Suprapubic skin (tissue), 4 donors: ENCODE results near the gene HSPB8. TPM values are rescaled to one million over a fixed set of nuclear protein-coding genes. Genes with fewer than 3 reads are reported as not detected.

Source experiments
- DNase-seq, 2 donors: peaks; one replicate each; pipeline ENCODE4 v3.0.0-alpha.2; 2019; ENCODE audit warnings: low spot score in 2 of 2
- H3K27ac ChIP-seq: fragments of 200-600 bp; sonication (generic); one replicate; pipeline ENCODE4 v1.5.1; 2019
- H3K27me3 ChIP-seq: fragments of 200-600 bp; sonication (generic); one replicate; pipeline ENCODE4 v1.5.1; 2019
- H3K36me3 ChIP-seq: fragments of 200-600 bp; sonication (generic); one replicate; pipeline ENCODE4 v1.5.1; 2019
- H3K4me1 ChIP-seq: fragments of 200-600 bp; sonication (generic); one replicate; pipeline ENCODE4 v1.5.1; 2019
- H3K4me3 ChIP-seq: fragments of 200-600 bp; sonication (generic); one replicate; pipeline ENCODE4 v1.5.1; 2019; ENCODE audit warnings: mild to moderate bottlenecking
- H3K9me3 ChIP-seq: fragments of 200-600 bp; sonication (generic); one replicate; pipeline ENCODE4 v1.5.1; 2019
- EP300 ChIP-seq: sonication (generic); formaldehyde crosslinking; IDR thresholded peaks from one replicate; pipeline ENCODE4 v1.6.1; 2017; ENCODE audit warnings: antibody characterized with exemption
- POLR2A ChIP-seq, 2 donors: fragments of 450-650 bp; IDR thresholded peaks; one replicate each; pipeline ENCODE4 v1.6.1; 2017; ENCODE audit warnings: antibody characterized with exemption in 2 of 2, mild to moderate bottlenecking in 2 of 2, moderate library complexity in 2 of 2
- POLR2AphosphoS5 ChIP-seq, 3 donors: sonication (generic); formaldehyde crosslinking; IDR thresholded peaks; one replicate each; pipeline ENCODE4 v1.6.1; 2017; ENCODE audit warnings: antibody characterized with exemption in 3 of 3
- WGBS: methylation state at CpG from one replicate; pipeline ENCODE4 v1.1.5; 2018; 5-methylcytosine and 5-hydroxymethylcytosine counted together
- total RNA-seq, 4 donors: library from RNA; depleted of rRNA; stranded (reverse); fragments of >200 nt; gene quantifications; one replicate each; pipeline ENCODE4 v1.1.0, GENCODE V29; 2016
- TF ChIP-seq, protein P1 (sequence below), 2 donors: fragments of 200-600 bp in 1 of 2; fragments of 450-650 bp in 1 of 2; sonication (generic) in 1 of 2; IDR thresholded peaks; one replicate each; pipeline ENCODE4 v1.5.1; 2016 to 2019; ENCODE audit warnings: antibody characterized with exemption in 2 of 2, mild to moderate bottlenecking in 1 of 2, moderate library complexity in 1 of 2

HSPB8 gene
- total RNA-seq, 4 donors from 2014 or later, result 28.1 to 126 (median 73.1) TPM

DNA sequence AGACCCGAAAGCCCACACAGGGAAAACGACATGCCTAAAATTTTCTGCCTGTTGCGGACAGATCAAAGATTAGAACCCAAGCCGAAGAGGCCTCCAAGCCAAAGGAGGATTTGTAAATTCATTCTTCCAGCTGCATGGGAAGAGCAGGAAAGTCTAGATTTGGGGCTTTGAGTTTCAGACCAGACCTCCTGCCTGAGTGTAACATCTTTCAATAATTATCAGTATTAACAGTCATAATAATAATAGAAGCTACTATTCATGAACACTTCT lies 1.7 kb upstream of the HSPB8 start:
- H3K27ac ChIP-seq, result peak overlapping the region; percentile 57

DNA sequence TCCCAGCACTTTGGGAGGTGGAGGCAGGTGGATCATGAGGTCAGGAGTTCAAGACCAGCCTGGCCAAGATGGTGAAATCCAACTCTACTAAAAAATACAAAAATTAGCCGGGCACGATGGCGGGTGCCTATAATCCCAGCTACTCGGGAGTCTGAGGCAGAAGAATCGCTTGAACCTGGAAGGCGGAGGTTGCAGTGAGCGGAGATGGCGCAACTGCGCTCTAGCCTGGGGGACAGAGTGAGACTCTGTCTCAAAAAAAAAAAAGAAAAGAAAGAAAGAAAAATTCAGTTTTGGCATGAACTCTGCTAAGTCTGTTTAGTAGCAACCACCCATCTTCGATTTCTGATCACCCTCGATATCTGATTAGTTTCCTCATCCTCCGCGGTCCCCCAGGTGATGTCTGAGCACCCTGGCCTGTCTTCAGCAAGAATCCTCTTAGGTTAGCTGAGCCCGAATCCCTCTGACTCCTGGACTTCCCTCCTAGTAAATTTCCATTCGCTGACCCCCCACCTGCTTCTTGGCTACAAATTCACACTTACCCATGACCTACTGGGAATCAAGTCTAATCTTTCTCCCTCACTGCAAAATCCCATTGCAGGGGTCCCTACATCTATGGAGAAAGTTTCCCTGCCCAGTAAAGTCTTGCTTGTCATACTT lies 879 bp upstream of the HSPB8 start:
- no peak for TF ChIP-seq POLR2A (IDR thresholded peaks at IDR 0.05)
- TF ChIP-seq POLR2AphosphoS5 (IDR thresholded peaks at IDR 0.05), result no peak
- TF ChIP-seq, protein P1, sequence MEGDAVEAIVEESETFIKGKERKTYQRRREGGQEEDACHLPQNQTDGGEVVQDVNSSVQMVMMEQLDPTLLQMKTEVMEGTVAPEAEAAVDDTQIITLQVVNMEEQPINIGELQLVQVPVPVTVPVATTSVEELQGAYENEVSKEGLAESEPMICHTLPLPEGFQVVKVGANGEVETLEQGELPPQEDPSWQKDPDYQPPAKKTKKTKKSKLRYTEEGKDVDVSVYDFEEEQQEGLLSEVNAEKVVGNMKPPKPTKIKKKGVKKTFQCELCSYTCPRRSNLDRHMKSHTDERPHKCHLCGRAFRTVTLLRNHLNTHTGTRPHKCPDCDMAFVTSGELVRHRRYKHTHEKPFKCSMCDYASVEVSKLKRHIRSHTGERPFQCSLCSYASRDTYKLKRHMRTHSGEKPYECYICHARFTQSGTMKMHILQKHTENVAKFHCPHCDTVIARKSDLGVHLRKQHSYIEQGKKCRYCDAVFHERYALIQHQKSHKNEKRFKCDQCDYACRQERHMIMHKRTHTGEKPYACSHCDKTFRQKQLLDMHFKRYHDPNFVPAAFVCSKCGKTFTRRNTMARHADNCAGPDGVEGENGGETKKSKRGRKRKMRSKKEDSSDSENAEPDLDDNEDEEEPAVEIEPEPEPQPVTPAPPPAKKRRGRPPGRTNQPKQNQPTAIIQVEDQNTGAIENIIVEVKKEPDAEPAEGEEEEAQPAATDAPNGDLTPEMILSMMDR (IDR thresholded peaks at IDR 0.05), result no peak
- TF ChIP-seq EP300, result no peak
- WGBS, result 88% methylated on average over 15 of the region's 15 CpGs
- H3K4me1 ChIP-seq, result peaks cover 48% of the 10 kb centered on the region
- H3K9me3 ChIP-seq, result no peaks in the 10 kb centered on the region
- no peaks in the 10 kb centered on the region for H3K27me3 ChIP-seq
- H3K36me3 ChIP-seq, result no peaks in the 10 kb centered on the region
- no peak overlapping the region for H3K4me3 ChIP-seq
- no peak for DNase-seq
- H3K27ac ChIP-seq, result peak overlapping the region; percentile 84

More for the DNA sequence above, 1.7 kb upstream of the HSPB8 start:
- DNase-seq, result no peak
- no peaks in the 10 kb centered on the region for H3K27me3 ChIP-seq
- H3K4me1 ChIP-seq, result peaks cover 47% of the 10 kb centered on the region
- H3K4me3 ChIP-seq, result no peak overlapping the region
- H3K36me3 ChIP-seq, result no peaks in the 10 kb centered on the region
- 82% methylated on average over 4 of the region's 4 CpGs for WGBS
- H3K9me3 ChIP-seq, result no peaks in the 10 kb centered on the region
- TF ChIP-seq POLR2A (IDR thresholded peaks at IDR 0.05) (no peak), EP300 (no peak), POLR2AphosphoS5 (IDR thresholded peaks at IDR 0.05) (no peak)
- TF ChIP-seq, protein P1 (IDR thresholded peaks at IDR 0.05), result no peak

DNA sequence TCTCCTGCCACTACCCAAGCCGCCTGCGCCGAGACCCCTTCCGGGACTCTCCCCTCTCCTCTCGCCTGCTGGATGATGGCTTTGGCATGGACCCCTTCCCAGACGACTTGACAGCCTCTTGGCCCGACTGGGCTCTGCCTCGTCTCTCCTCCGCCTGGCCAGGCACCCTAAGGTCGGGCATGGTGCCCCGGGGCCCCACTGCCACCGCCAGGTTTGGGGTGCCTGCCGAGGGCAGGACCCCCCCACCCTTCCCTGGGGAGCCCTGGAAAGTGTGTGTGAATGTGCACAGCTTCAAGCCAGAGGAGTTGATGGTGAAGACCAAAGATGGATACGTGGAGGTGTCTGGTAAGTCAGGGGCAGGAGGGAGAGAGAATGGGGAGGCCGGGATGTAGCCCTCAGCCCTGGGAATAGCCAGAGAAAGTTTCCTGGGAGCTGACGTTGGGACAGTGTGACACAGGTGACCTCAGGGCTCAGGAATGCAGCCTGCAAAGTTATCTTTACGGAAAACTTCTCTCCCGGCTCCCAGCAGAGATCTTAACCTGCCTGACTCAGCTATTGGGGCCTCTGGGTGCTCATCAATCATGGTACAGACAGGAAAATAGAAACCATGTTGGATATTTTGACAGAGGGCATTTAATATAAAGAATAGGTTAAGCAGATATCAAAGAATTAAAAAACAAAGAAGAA lies 747 bp downstream of the HSPB8 start:
- H3K4me1 ChIP-seq, result peaks cover 57% of the 10 kb centered on the region
- no peaks in the 10 kb centered on the region for H3K9me3 ChIP-seq
- peak overlapping the region; percentile 84 for H3K27ac ChIP-seq
- WGBS, result 34% methylated on average over 12 of the region's 18 CpGs
- DNase-seq, result peak in 1 of 2 donors; percentile 70
- H3K4me3 ChIP-seq, result peak overlapping the region; percentile 52
- no peak for TF ChIP-seq POLR2AphosphoS5 (IDR thresholded peaks at IDR 0.05)
- TF ChIP-seq EP300, result no peak
- TF ChIP-seq POLR2A (IDR thresholded peaks at IDR 0.05), result peak in 1 of 2 donors; percentile 21
- H3K36me3 ChIP-seq, result no peaks in the 10 kb centered on the region
- no peaks in the 10 kb centered on the region for H3K27me3 ChIP-seq

DNA sequence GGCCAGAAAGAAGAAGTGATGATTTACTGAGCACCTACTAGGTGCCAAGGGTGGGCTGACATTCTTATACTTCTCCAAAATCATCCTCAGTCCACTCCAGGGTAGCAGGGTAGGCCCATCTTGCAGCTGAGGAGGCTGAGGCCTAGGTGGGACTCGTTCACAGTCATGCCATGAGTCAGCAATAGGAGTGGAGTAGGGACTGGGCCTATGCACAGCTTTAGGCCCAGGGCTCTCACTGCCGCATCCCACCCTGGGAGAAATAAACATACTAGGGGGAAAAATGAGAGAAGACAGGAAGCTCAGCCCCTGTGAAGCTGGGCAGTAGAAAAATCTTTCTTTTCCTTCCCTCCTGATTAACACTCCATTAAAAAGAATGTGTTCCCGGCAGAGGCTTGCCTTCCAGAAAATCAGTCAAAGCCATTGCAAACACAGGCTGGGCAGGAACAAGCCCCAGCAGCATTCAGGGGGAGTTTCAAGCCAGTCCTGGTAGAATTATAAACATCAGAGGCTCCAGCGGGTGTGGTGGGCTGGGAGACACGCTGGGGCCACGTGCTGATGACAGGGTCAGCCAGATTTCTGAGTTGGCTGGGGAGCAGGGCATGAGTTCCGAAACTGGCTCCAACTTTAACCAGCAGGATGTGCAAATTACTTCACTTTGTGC lies 1.8 kb downstream of the HSPB8 start:
- Histone ChIP-seq H3K27ac (peak overlapping the region; percentile 84), H3K4me1 (peaks cover 57% of the 10 kb centered on the region)
- TF ChIP-seq EP300 (no peak), POLR2AphosphoS5 (IDR thresholded peaks at IDR 0.05) (peak in 1 of 3 donors; percentile 43)

DNA sequence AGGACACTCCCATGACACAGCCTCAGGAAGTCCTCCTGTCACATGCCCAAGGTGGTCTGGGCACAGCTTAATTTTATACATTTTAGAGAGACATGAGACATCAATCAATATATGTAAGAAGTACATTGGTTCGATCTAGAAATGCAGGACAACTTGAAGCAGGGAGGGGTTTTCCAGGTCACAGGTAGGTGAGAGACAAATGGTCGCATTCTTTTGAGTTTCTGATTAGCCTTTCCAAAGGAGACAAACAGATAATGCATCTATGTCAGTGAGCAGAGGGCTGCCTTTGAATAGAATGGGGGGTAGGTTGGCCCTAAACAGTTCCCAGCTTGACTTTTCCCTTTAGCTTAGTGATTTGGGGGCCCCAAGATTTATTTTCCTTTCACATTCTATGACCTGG lies 2.5 kb downstream of the HSPB8 start:
- H3K27me3 ChIP-seq, result no peaks in the 10 kb centered on the region
- TF ChIP-seq POLR2AphosphoS5 (IDR thresholded peaks at IDR 0.05) (no peak), EP300 (no peak), POLR2A (IDR thresholded peaks at IDR 0.05) (no peak)
- peaks cover 51% of the 10 kb centered on the region for H3K4me1 ChIP-seq
- 64% methylated on average over 2 of the region's 2 CpGs for WGBS
- no peak for DNase-seq
- no peaks in the 10 kb centered on the region for H3K36me3 ChIP-seq
- H3K9me3 ChIP-seq, result no peaks in the 10 kb centered on the region
- peak overlapping the region; percentile 84 for H3K27ac ChIP-seq
- H3K4me3 ChIP-seq, result peak overlapping the region; percentile 52

More for the DNA sequence above, 1.8 kb downstream of the HSPB8 start:
- H3K36me3 ChIP-seq, result no peaks in the 10 kb centered on the region
- no peaks in the 10 kb centered on the region for H3K27me3 ChIP-seq
- peak overlapping the region; percentile 52 for H3K4me3 ChIP-seq
- H3K9me3 ChIP-seq, result no peaks in the 10 kb centered on the region
- DNase-seq, result peak in 1 of 2 donors; percentile 86
- 25% methylated on average over 5 of the region's 7 CpGs for WGBS

DNA sequence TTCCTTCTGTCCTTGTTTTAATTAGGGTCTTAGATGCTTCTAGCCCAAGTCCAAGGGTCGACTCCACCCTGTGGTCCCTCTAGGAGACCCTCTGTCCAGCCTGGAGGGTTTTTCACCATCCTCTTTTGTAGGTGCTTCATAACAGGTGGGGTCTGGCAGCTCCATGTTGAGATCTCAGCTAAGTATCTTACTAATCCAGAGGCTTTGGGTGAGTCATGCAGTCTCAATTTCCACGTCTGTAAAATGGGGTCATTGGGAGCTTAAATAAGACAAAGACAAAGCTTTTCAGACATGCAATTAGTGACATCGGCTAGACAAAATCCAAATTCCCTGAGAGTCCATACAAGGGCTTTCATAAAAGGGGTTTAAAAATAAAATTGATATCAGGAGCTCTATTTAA lies 3.2 kb downstream of the HSPB8 start:
- H3K27me3 ChIP-seq, result no peaks in the 10 kb centered on the region
- H3K4me1 ChIP-seq, result peaks cover 44% of the 10 kb centered on the region
- DNase-seq, result no peak
- TF ChIP-seq, protein P1 (IDR thresholded peaks at IDR 0.05), result no peak
- TF ChIP-seq POLR2AphosphoS5 (IDR thresholded peaks at IDR 0.05) (no peak), EP300 (no peak), POLR2A (IDR thresholded peaks at IDR 0.05) (no peak)
- no peaks in the 10 kb centered on the region for H3K9me3 ChIP-seq
- H3K27ac ChIP-seq, result peak overlapping the region; percentile 32
- no peak overlapping the region for H3K4me3 ChIP-seq
- H3K36me3 ChIP-seq, result no peaks in the 10 kb centered on the region
- 80% methylated on average over 3 of the region's 3 CpGs for WGBS
